Measurements from ENCODE around the gene ACD. TPM values are rescaled to one million over a fixed set of nuclear protein-coding genes. Genes with fewer than 3 reads are reported as not detected.
"Not testable (repeated sequence)": the region's sequence is repeated elsewhere in the genome, so short reads cannot be mapped to it uniquely, and the experiment has no call there.

The ACD gene
- 54.4 and 66.0 TPM in 2 replicates for total RNA-seq (2014; rRNA removed; shearing (Covaris generic))

- DNase-seq (ENCODE audit: low read depth) = peak; percentile 91
Measured at GRCh38 chr16:67659675-67660563, at the start of gene ACD. Gene ACD (minus strand): TSS chr16:67660260. CDS start chr16:67660220, 40 bp downstream.

GRCh38 chr16:67709050-67709449 is 49.0 kb upstream of the ACD start:
- DNase-seq (ENCODE audit: low read depth) = no peak

DNA sequence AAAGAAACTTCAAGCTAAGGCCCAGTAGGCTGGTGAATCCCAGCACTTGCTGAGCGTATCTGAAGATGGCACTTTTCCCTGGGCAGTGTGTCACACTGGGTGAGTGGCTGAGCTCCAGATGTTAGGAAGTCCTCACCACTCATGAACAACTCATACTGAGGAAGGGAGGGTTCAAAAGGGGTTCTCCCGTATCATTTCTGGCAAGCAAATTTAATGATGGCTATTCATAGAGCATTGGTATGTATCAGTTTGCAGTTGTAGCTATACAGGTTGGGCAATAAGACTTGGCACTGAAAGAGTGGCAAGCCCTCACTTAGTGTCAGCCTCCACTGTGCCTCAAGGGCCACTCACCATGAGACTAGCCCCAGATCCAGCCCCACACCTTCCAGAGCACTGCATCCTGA is 48.3 kb upstream of the ACD start:
- DNase-seq (ENCODE audit: low read depth) = peak; percentile 27

- no peak for DNase-seq (ENCODE audit: low read depth)
Measured at GRCh38 chr16:67707790-67708189, 47.7 kb upstream of the ACD start.

GRCh38 chr16:67707210-67707609 is 47.1 kb upstream of the ACD start:
- DNase-seq (ENCODE audit: low read depth) = no peak

GRCh38 chr16:67704110-67704509 is 44.0 kb upstream of the ACD start:
- no peak for DNase-seq (ENCODE audit: low read depth)

DNA sequence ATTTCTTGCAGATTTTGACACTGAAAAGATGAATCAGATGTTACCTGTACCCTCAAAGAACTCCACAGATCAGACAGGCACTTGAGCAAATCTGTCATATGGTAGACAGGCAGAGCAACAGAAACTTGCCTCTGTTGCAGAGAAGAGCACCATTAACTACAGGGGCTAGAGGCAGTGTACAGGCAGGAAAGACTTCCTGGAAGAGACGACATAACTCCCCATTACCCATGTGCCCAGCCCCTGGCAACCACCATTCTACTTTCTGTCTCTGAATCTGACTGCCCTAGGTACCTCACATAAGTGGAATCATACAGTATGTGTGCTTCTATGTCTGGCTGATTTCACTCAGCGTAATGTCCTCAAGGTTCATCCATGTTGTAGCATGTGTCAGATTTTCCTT is 43.6 kb upstream of the ACD start:
- no peak for DNase-seq (ENCODE audit: low read depth)

GRCh38 chr16:67702130-67702529 is 42.1 kb upstream of the ACD start:
- no peak for DNase-seq (ENCODE audit: low read depth)

DNA sequence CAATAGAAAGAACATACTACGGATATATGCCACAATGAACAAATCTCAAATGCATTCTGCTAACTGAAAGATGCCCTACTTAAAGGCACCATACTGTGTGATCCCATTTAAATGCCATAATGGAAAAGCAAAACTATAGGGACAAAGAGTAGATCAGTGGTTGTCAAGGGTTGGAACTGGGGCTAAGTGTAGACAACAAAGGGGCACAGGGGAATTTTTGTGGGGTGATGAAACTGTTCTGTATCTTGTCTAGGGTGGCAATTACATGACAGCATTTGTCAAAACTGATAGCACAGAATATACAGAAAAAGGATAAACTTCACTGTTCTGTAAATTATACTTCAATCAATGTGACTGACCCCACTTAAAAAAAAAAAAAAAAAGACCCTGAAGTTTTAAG is 41.4 kb upstream of the ACD start:
- no peak for DNase-seq (ENCODE audit: low read depth)

DNA sequence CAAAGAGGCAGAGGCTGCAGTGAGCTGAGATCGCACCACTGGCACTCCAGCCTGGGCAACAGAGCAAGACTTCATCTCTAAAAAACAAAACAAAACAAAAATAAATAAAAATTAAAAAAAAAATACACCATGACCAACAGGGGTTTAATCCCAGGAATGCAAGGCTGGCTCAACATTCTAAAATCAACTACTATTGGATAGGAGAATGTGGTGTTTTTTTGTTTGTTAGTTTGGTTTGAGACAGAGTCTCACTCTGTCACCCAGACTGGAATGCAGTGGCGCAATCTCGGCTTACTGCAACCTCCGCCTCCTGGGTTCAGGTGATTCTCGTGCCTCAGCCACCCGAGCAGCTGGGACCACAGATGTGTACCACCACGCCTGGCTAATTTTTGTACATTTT is 39.2 kb upstream of the ACD start:
- DNase-seq (ENCODE audit: low read depth) = no peak

DNA sequence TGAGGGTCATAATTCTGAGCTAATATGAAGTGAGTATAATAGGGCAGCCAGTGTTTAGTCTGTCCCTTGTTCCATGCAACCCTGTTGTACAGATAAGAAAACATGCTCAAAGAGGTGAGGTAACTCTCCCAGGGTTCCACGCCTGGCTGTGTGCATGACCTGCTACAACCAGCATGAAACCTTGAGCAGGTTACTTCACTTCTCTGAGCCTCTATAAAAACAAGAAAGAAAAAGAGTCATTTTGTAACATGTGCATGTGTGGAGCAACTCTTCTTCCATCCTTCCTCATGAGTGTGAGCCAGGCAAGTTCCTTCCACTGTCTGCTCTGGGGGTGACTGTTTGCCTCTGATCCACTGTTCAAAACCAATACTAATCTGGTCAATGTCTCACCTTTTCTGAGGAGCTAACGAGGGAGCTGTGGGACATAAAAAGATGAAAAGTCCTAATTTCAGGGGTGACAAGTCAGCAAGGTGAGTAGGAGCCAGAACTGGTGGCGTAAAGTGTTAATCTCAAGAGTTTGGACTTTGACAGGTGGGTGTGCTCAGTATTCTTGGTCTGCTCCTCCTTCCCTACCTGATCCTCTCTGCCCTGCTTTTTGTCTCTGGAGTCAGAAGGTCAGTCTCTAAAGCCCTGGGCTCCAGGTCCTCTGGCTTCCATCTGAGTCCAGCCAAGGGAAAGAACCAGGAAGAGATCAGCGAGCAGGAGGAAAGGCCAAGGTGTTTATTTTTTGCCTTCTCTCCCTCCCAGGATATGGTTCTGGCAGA is 37.5 kb upstream of the ACD start:
- no peak for DNase-seq (ENCODE audit: low read depth)

- no peak for DNase-seq (ENCODE audit: low read depth)
Measured at GRCh38 chr16:67694611-67695010, 34.6 kb upstream of the ACD start.

DNA sequence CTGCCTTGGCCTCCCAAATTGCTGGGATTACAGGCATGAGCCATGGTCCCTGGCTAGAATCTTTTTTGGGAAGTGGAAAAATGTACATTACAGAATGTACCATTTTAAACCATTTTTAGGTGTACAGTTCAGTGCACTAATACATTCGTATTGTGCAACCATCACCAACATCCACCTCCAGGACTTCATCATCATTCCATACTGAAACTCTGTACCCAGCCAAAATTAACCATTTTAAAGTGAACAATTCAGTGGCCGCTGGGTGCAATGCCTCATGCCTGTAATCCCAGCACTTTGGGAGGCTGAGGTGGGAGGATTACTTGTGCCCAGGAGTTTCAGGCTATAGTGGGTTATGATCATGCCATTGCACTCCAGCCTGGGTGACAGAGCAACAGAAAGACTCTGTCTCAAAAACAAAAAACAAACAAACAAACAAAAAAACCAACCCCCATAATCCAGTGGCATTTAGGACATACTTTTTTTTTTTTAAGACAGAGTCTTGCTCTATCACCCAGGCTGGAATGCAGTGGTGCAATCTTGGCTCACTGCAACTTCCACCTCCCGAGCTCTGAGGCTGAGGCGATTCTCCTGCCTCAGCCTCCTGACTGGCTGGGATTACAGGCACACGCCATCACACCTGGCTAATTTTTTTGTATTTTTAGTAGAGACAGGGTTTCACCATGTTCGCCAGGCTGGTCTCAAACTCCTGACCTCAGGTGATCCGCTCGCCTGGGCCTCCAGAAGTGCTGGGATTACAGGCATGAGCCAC is 33.6 kb upstream of the ACD start:
- not testable (repeated sequence) for DNase-seq (ENCODE audit: low read depth)

- DNase-seq (ENCODE audit: low read depth) = no peak
Measured at GRCh38 chr16:67685388-67686112, 25.5 kb upstream of the ACD start.

GRCh38 chr16:67683767-67684166 is 23.7 kb upstream of the ACD start:
- no peak for DNase-seq (ENCODE audit: low read depth)

DNA sequence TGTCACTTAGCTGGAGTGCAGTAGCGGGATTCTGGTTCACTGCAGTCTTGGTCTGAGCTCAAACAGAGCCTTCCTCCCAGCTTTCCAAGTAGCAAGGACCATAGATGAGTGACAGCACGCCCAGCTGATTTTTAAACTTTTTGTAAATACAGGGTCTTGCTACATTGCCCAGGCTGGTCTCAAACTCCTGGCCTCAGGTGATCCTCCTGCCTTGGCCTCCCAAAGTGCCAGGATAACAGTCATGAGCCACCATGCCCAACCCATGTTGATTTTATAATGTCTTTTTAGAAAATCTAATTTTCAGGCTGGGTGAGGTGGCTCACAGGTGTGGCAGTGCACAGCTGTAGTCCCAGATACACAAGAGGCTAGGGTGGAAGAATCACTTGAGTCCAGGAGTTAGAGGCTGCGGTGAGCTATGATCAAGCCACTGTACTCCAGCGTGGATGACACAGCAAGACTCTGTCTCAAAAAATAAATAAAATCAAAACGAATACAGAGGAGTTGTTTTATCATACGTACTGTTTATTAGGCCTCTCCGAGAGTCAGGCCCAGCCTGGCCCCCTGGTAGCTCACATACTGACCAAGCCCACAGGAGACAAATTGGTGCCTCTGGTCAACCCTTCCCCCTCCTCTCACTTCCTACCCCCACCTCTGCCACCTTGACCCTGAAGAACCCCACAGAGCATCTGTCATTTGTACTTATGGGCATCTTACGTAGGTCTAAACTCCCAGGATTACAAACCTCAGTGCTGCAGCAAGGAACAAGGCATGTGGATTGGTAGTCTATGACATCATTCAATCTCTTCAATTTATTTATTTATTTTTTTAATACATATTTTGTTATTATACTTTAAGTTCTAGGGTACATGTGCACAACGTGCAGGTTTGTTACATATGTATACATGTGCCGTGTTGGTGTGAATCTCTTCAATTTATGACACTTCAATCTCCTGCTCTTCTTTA is 20.2 kb upstream of the ACD start:
- DNase-seq (ENCODE audit: low read depth) = no peak

DNA sequence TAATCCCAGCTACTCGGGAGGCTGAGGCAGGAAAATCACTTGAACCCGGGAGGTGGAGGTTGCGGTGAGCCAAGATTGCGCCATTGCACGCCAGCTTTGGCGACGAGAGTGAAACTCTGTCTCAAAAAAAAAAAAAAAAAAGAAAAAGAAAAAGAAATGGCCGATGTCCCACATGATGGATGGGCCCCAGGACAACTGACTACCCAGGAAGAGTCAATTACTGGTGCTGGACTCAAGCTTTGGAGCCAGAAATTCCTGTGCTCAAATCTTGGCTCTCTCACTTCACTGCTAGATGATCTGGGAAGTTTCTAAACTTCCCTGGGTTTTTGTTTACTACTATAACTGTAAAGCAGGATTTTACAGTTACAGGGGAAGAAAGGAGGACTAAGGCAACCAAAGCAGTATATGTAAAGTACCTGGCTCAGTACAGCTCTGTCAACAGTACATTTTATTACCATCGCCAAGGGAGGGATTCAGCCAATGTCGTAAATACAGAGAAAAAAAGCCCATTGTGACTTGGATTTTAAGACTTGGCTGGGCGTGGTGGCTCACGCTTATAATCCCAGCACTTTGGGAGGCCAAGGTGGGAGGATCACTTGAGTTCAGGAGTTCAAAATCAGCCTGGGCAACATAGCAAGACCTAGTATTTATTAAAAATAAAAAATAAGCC is 18.4 kb upstream of the ACD start:
- no peak for DNase-seq (ENCODE audit: low read depth)

- DNase-seq (ENCODE audit: low read depth) = no peak
Measured at GRCh38 chr16:67677712-67678111, 17.7 kb upstream of the ACD start.

DNA sequence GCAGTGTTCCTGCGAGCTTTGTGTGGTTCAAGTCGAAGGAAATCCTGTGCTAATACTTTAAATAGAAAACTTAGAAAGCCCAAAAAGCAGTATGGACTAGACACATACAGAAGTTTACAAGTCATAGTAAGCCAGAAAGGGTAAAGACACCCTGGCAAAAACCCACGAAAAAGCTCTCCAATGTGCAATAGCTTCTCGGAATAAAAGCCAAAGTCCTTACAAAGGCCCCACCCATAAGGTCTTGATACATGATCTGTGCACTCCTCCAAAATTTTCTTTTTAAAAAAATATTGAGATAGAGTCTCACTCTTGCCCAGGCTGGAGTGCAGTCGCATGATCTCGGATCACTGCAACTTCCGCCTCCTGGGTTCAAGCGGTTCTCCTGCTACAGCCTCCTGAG is 16.9 kb upstream of the ACD start:
- no peak for DNase-seq (ENCODE audit: low read depth)

DNA sequence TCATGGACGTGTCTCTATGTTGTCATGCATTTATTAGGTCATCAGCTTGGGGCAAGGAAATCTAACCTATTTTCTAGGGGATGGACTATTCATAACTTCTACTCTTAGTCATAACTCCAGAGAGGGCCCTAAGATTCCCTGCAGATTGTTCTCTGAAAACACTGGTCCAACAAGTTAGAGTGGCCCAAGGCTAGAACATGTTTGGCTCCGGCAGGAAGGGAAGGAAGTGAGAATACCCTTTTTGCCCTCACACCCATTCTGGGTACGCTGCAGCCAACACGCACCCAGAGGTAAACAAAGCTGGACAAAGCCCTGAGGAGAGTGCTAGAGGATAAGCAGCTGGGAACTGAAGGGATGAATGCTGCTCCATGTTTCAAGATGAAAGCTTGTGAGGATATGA is 16.5 kb upstream of the ACD start:
- DNase-seq (ENCODE audit: low read depth) = no peak
